NCI-H1092 (cell line): ENCODE data around the gene PFKL.

ENCODE experiments used
- DNase-seq: peaks from one replicate; lab custom pipeline; 2025; lab: John Stamatoyannopoulos, UW

Gene PFKL

DNA sequence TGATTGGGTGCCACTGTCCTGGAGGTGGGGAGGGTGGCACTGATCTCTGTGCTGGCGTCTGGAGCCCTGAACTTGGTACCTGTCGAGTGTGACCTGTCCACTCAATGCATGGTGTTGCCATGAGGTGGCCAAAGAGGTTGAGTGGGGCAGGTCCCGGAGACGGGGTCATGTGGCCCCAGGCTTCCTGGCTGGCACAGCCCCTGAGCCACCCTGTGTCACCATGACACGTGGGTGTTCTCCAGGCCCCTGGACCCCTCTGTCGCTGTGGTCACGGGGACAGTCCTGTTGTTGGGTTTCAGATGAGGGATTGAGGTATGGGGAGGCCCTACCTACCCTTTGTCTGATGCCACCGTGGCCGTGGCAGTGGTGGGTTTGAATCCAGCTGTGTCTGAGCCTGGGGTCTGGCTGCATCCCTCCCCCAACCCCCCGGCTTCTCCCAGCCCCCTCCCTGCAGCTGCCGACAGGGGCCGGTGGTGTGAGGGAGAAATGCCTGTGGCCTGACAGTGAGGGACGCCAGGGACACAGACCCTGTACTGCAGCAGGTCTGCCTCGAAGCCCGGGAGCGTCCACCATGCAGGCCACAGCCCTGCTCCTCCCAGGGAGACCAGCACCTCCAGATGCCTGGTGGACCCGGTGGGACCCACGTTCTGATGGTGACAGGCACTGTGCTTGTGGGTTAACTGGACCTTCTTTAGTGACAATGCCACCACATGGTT is 65.6 kb downstream of the PFKL start:
- no peak for DNase-seq

DNA sequence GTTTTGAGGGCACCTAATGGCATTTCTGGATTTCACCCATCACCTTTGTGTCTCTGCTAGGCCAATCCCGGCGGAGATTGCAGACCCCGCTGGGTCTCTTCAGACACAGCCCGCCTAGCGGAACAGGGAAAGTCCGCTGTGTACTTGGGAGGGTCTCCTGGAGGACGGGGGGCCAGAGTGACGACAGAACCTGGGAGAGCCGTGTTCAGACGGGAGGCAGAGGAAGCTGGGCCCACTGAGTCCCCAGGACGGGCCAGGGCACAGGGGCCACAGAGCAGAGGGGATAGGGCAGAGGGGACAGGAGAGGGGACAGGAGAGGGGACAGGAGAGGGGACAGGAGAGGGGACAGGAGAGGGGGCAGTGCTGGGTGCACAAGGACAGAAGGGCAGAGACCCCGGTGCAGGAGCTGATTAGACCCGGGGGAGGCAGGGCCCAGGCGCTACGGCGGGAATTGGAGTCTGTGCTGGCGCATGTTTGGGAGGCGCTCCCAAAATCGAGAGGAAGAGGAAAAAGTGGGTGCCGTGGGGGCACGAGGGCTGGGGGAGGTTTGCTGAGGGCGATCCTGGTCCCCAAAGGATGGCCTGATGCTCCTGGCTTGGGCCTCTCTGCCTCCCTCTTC is 66.2 kb downstream of the PFKL start:
- no peak for DNase-seq

DNA sequence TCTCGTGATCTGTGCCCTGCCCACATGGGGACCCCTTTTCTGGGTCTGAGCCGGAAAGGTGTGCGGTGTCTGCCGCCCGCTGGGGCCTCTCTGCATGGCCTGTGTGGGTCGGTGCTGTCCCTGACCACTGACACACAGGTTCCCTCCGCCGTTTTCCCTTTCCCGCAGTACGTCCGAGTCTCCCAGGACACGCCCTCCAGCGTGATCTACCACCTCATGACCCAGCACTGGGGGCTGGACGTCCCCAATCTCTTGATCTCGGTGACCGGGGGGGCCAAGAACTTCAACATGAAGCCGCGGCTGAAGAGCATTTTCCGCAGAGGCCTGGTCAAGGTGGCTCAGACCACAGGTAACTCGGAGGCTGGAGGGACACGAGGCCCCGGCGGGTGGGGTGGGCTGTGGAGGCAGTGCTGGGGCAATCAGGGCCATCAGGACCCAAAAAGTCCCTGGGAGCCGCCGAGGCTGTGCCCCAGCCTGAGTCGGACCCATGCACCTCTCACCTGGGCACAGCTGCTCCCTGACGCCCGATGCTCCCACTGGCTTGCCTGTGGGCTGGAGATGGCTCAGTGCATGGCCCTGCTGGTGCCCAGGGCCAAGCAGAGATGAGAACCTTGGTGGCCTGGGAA is 66.8 kb downstream of the PFKL start:
- DNase-seq = no peak

DNA sequence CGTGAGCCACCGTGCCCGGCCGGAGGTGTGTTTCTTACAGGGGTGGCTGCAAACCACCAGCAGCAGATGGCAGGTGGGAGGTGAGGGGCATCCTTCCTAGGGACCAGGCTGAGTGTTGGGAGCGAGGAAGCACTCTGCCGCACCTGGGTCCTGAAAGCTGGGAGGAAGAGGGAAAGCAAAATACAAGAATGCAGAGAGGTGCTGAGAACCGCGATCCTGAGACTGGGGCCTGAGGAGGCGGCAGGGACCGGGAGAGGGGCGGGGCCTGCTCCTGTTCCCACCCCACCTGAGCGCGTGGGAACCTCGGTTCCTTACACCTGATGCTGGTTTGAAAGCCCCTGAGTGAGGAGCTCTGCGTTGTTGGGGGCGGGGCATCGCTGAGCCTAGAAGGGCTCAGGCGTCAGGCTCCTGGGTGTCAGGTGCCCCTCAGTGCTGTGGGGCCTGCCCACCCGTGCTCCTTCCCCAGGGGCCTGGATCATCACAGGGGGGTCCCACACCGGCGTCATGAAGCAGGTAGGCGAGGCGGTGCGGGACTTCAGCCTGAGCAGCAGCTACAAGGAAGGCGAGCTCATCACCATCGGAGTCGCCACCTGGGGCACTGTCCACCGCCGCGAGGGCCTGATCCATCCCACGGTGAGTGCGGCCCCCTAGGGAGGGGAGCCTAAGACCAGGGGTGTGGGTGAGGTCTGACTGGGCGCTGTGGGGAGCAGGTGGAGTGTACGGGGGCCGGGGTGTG is 69.0 kb downstream of the PFKL start:
- peak; percentile 29 for DNase-seq

DNA sequence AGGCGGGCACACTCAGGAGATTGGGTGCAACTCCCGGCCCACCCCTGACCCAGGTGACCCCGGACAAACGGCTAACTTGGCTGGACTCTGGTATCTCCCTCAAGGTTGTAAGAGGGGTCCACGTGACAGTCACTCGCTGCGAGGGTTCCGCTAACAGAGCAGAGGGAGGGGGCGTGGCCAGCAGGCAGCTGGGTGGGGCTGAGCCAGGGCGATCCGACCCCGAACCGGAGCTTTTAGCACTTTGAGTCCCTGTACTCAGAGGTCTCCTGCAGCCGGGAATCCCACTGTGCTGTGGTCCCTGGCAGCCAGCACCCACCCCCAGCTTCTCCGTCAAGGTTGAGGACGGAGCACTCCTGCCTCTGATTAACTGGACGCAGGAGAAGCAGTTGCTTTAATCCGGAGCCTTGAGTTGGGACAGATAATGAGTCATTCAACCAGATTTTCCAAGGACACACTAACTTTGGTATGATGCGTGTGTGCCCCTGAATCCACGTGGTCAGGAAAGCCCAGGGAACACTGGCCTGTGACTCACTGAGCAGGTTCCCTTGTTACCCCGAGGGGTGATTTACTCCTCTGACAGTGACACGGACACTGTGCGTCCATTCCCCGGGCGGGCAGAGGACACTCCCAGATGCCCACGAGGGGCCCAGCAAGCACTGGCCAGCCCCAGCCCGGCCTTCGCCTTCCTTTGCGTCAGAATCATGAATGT is 70.3 kb downstream of the PFKL start:
- no peak for DNase-seq

DNA sequence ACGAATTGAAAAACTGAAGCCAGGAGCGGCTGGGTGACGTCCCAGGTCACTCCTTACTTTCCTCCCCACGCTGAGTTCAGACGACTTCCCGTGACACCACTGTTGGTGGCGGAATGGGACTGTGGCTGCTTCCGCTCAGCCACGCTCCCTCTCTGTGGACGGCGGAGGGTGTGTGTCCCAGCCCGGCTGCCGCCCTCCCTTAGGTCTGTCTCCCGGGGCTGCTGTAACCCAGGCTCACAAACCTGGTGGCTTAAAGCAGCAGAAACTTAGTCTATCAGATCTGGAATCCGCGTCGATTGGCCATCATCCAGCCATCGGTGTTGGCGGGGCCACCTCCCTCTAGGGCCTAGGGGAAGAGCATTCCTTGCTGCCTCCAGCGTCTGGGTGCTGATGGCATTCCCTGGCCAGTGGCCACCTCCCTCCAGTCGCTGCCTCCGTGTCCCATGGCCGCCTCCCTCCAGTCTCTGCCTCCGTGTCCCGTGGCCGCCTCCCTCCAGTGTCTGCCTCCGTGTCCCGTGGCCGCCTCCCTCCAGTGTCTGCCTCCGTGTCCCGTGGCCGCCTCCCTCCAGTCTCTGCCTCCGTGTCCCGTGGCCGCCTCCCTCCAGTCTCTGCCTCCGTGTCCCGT is 71.0 kb downstream of the PFKL start:
- DNase-seq = no peak

DNA sequence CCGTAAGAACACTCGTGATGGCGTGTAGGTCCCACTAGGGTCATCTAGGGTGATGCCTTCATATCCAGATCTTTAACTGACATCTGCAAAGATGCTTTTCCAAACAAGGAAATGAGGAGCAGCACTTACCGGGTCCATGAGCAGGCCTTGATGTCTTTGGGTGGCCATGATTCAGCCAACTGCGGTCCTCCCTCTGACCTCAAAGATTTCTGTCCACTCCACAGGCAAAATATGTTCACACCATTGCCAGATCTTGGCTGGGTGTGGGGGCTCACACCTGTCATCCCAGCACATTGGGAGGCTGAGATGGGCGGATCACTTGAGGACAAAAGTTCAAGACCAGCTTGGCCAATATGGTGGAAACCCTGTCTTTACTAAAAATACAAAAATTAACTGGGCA is 71.7 kb downstream of the PFKL start:
- DNase-seq = no peak

DNA sequence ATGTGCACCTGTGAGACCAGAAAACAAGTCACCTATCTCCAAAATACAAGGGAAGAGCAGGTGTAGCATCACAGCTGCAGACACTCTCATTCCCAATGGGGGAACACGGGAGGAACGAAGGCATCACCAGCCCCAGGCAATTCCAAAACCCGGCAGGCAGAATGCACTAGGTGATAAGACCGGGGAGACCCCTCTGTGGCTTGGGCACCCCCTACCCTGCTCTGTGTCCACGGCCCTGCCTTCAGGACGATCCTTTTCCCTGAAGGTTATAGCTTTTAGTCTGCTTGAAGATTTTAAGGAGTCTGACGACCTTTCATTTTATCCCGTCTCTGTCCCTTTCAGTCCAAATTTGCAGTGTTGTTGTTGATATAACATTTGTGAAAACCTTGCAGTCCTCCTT is 72.8 kb downstream of the PFKL start:
- no peak for DNase-seq

DNA sequence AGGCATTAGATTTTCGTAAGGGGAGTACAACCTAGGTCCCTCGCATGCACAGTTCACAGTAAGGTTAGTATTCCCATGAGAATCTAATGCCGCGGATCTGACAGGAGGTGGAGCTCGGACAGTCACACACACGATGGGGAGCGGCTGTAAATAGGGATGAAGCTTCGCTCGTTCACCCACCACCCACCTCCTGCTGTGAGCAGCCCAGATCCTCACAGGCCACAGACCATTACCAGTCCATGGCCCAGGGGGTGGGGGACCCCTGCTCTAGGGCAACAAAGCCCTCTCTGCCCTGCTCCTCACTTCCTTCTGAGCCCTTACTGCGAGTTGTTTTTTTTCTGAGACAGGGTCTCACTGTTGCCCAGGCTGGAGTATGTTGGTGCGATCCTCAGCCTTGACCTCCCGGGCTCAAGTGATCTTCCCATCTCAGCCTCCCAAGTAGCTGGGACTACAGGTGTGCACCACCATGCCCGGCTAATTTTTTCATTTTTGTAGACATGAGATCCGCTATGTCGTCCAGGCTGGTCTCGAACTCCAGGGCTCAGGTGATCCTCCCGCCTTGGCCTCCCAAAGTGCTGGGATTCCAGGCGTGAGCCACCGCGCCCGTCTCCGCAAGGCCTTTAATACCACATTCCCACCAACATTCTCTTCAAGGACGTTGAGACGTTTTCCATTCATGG is 74.9 kb downstream of the PFKL start:
- DNase-seq = no peak

DNA sequence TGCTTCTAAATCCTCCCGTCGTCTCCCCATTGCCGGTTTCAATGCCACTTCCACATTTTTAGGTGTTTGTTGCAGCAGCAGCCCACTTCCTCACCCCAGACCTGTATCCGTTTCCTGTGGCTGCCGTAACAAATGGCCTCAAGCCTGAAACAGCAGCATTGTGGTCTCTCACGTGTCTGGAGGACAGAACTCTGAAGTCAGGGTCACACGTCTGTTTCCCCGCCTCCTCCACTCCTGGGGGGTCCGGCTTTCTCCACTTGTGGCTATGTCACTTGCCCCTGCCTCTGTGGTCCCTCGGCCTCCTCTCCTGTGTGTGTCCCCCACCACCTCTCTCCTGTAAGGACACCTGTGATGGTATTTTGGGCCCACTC is 75.4 kb downstream of the PFKL start:
- no peak for DNase-seq

DNA sequence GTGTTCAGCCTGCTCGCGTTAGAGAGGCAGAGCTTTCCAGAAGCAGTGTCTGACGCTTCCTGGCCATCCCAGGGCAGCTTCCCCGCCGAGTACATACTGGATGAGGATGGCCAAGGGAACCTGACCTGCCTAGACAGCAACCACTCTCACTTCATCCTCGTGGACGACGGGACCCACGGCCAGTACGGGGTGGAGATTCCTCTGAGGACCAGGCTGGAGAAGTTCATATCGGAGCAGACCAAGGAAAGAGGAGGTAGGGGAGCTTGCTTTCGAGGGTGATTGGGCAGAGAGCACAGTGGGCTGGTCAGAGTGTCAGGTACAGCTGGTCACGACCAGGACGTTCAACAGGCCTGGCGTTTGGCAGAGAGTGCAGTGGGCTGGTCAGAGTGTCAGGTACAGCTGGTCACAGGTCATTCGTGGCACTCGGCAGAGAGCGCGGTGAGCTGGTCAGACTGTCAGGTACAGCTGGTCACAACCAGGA is 75.9 kb downstream of the PFKL start:
- DNase-seq = no peak

DNA sequence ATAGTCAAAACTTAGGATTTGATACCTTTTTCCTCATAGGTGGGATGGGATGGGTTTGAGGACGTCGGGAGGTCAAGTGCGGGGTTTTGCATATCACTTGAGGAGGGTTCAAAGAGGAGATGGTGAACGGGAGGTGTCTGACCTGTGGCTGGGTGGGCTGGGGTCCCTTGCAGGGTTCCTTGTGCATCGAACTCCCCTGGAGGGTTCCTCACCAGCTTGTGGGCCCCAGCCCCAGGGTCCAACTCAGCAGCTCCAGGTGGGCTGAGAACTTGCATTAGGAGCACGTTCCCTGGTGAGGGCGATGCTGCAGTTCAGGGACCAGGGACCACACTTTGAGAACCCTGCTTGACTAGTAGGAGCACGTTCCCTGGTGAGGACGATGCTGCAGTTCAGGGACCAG is 76.8 kb downstream of the PFKL start:
- no peak for DNase-seq
